Neural crest cell (in vitro differentiated cells): ENCODE data around the gene GRK5. TPM values are rescaled to one million over a fixed set of nuclear protein-coding genes. Genes with fewer than 3 reads are reported as not detected.

Experiments used
- DNase-seq: peaks from one replicate; pipeline ENCODE4 v3.0.0; 2021; ENCODE audit warnings: low read depth, mixed read lengths, low spot score
- H3K27ac Mint-ChIP-seq: one replicate; pipeline ENCODE4 v1.8.0; 2021; ENCODE audit warnings: mild to moderate bottlenecking, mixed read lengths; ENCODE audit not compliant: unreplicated experiment
- H3K27me3 Mint-ChIP-seq: 2 replicates; pipeline ENCODE4 v1.8.0; 2021; ENCODE audit warnings: low read depth, mild to moderate bottlenecking, mixed read lengths
- H3K36me3 Mint-ChIP-seq: 2 replicates; pipeline ENCODE4 v1.8.0; 2021; ENCODE audit warnings: low read depth, mild to moderate bottlenecking, mixed read lengths
- H3K4me1 Mint-ChIP-seq: 2 replicates; pipeline ENCODE4 v1.8.0; 2021; ENCODE audit warnings: mixed read lengths
- H3K4me3 Mint-ChIP-seq: one replicate; pipeline ENCODE4 v1.8.0; 2021; ENCODE audit warnings: mild to moderate bottlenecking, mixed read lengths
- H3K9me3 Mint-ChIP-seq: 2 replicates; pipeline ENCODE4 v1.8.0; 2021; ENCODE audit warnings: mixed read lengths
- CTCF ChIP-seq: fragments of 200-600 bp; sonication (generic); conservative IDR thresholded peaks from 2 replicates; pipeline ENCODE4 v1.5.0; 2021; ENCODE audit warnings: antibody characterized with exemption, mild to moderate bottlenecking
- total RNA-seq: library from RNA; stranded (reverse); gene quantifications from 2 replicates; pipeline ENCODE4 v1.2.1, GENCODE V29; 2021

Gene GRK5
- total RNA-seq, 1 donor from 2014 or later = 13.5 TPM

- TF ChIP-seq CTCF = no peak
Observed at GRCh38 chr10:119350502-119351097, 143.2 kb downstream of the GRK5 start.

GRCh38 chr10:119351189-119351588, 143.8 kb downstream of the GRK5 start:
- H3K36me3 Mint-ChIP-seq = peaks cover 21% of the 10 kb centered on the region
- peaks cover 11% of the 10 kb centered on the region for H3K9me3 Mint-ChIP-seq
- no peak overlapping the region for H3K27ac Mint-ChIP-seq
- no peak overlapping the region for H3K4me3 Mint-ChIP-seq
- no peak for TF ChIP-seq CTCF
- peaks cover 9% of the 10 kb centered on the region for H3K4me1 Mint-ChIP-seq
- no peak for DNase-seq
- no peaks in the 10 kb centered on the region for H3K27me3 Mint-ChIP-seq

More at GRCh38 chr10:119350502-119351097, 143.2 kb downstream of the GRK5 start:
- Mint-ChIP-seq H3K36me3 (peaks cover 17% of the 10 kb centered on the region), H3K27me3 (no peaks in the 10 kb centered on the region), H3K27ac (no peak overlapping the region), H3K4me3 (no peak overlapping the region), H3K4me1 (peaks cover 9% of the 10 kb centered on the region), H3K9me3 (peaks cover 5% of the 10 kb centered on the region)
- DNase-seq = no peak

- H3K36me3 Mint-ChIP-seq = peaks cover 24% of the 10 kb centered on the region
- no peaks in the 10 kb centered on the region for H3K27me3 Mint-ChIP-seq
- DNase-seq = no peak
- no peak for TF ChIP-seq CTCF
- no peak overlapping the region for H3K4me3 Mint-ChIP-seq
- peaks cover 17% of the 10 kb centered on the region for H3K9me3 Mint-ChIP-seq
- no peak overlapping the region for H3K27ac Mint-ChIP-seq
- peaks cover 9% of the 10 kb centered on the region for H3K4me1 Mint-ChIP-seq
Observed at GRCh38 chr10:119352042-119352441, 144.7 kb downstream of the GRK5 start.

- Mint-ChIP-seq H3K27ac (no peak overlapping the region), H3K4me3 (no peak overlapping the region), H3K9me3 (peaks cover 17% of the 10 kb centered on the region), H3K36me3 (peaks cover 24% of the 10 kb centered on the region), H3K27me3 (no peaks in the 10 kb centered on the region), H3K4me1 (peaks cover 9% of the 10 kb centered on the region)
- no peak for TF ChIP-seq CTCF
- DNase-seq = no peak
Observed at GRCh38 chr10:119352807-119353206, 145.4 kb downstream of the GRK5 start.

GRCh38 chr10:119353421-119353820, 146.1 kb downstream of the GRK5 start:
- Mint-ChIP-seq H3K4me1 (peaks cover 4% of the 10 kb centered on the region), H3K4me3 (no peak overlapping the region), H3K36me3 (peaks cover 24% of the 10 kb centered on the region), H3K27me3 (no peaks in the 10 kb centered on the region), H3K27ac (no peak overlapping the region), H3K9me3 (peaks cover 17% of the 10 kb centered on the region)
- TF ChIP-seq CTCF = no peak
- DNase-seq = no peak
